Stimulated activated CD8-positive, alpha-beta memory T cell treated with anti-CD3 and anti-CD28 coated beads, Interleukin-7, amount 100 ng/mL, for 48 hours (primary cell): ENCODE results near the gene VWA8.
"Not testable (repeated sequence)": the region's sequence is repeated elsewhere in the genome, so short reads cannot be mapped to it uniquely, and the experiment has no call there.

Experiments
- DNase-seq, 2 donors: peaks; one replicate each; pipeline ENCODE4 v3.0.0-alpha.2; 2020; ENCODE audit warnings: low read depth in 1 of 2; ENCODE audit errors: extremely low read depth in 1 of 2

VWA8 gene

GRCh38 chr13:41969072-41969471 is 8.2 kb upstream of the VWA8 start:
- no peak for DNase-seq

- no peak for DNase-seq
These were observed 5.8 kb upstream of the VWA8 start for GRCh38 chr13:41966671-41967070.

- DNase-seq: peak in 1 of 2 donors; percentile 24
These were observed 2.1 kb upstream of the VWA8 start for GRCh38 chr13:41962994-41963393.

- DNase-seq: no peak
These were observed 504 bp upstream of the VWA8 start for GRCh38 chr13:41961466-41961760.

GRCh38 chr13:41960211-41960636 is 685 bp downstream of the VWA8 start:
- DNase-seq: no peak

- no peak for DNase-seq
These were observed 4.6 kb downstream of the VWA8 start for GRCh38 chr13:41956272-41956671.

GRCh38 chr13:41955605-41956004 is 5.3 kb downstream of the VWA8 start:
- no peak for DNase-seq

- no peak for DNase-seq
These were observed 6.7 kb downstream of the VWA8 start for GRCh38 chr13:41954226-41954625.

GRCh38 chr13:41952749-41953148 is 8.2 kb downstream of the VWA8 start:
- DNase-seq: no peak

GRCh38 chr13:41949104-41949503 is 11.8 kb downstream of the VWA8 start:
- not testable (repeated sequence) for DNase-seq

- no peak for DNase-seq
These were observed 15.0 kb downstream of the VWA8 start for GRCh38 chr13:41945926-41946325.

- no peak for DNase-seq
These were observed 16.1 kb downstream of the VWA8 start for GRCh38 chr13:41944635-41945397.

GRCh38 chr13:41944229-41944628 is 16.7 kb downstream of the VWA8 start:
- DNase-seq: no peak

- no peak for DNase-seq
These were observed 18.3 kb downstream of the VWA8 start for GRCh38 chr13:41942462-41943094.

GRCh38 chr13:41941174-41941573 is 19.7 kb downstream of the VWA8 start:
- no peak for DNase-seq

- no peak for DNase-seq
These were observed 21.5 kb downstream of the VWA8 start for GRCh38 chr13:41939398-41939797.

GRCh38 chr13:41938918-41939317 is 22.0 kb downstream of the VWA8 start:
- no peak for DNase-seq

GRCh38 chr13:41937388-41937787 is 23.5 kb downstream of the VWA8 start:
- DNase-seq: no peak

- no peak for DNase-seq
These were observed 25.4 kb downstream of the VWA8 start for GRCh38 chr13:41935501-41935900.

- DNase-seq: no peak
These were observed 25.9 kb downstream of the VWA8 start for GRCh38 chr13:41934994-41935393.

- DNase-seq: no peak
These were observed 26.8 kb downstream of the VWA8 start for GRCh38 chr13:41934120-41934519.

- no peak for DNase-seq
These were observed 29.6 kb downstream of the VWA8 start for GRCh38 chr13:41931337-41931736.

GRCh38 chr13:41930154-41930553 is 30.8 kb downstream of the VWA8 start:
- DNase-seq: no peak
